Medulla oblongata (tissue), 1 donor: ENCODE results near the gene EPHA10.
A peak's percentile ranks its signal among the peaks of the same experiment; 100 is the strongest.

Source experiments
- DNase-seq: peaks from one replicate; pipeline ENCODE4 v3.0.0-alpha.2; 2015; ENCODE audit errors: extremely low spot score

Gene EPHA10

GRCh38 chr1:37764888-37765441, at the start of gene EPHA10:
Gene EPHA10 (minus strand): TSS chr1:37765120. CDS start chr1:37765066, 54 bp downstream.
- no peak for DNase-seq

GRCh38 chr1:37814252-37814651, 49.3 kb upstream of the EPHA10 start:
- DNase-seq, result peak; percentile 66

- no peak for DNase-seq
These were observed 48.7 kb upstream of the EPHA10 start for GRCh38 chr1:37813529-37814145.

- peak; percentile 84 for DNase-seq
These were observed 46.2 kb upstream of the EPHA10 start for GRCh38 chr1:37811027-37811655.

GRCh38 chr1:37809942-37810341, 45.0 kb upstream of the EPHA10 start:
- no peak for DNase-seq

- DNase-seq, result peak; percentile 97
These were observed 43.7 kb upstream of the EPHA10 start for GRCh38 chr1:37808369-37809319.

- DNase-seq, result peak; percentile 97
These were observed 42.8 kb upstream of the EPHA10 start, which contains the start of the genes C1orf122 and YRDC for GRCh38 chr1:37807555-37808368. Gene C1orf122 (plus strand): TSS chr1:37807790. CDS start chr1:37808405, 615 bp downstream. Gene YRDC (minus strand): TSS chr1:37808208. CDS start chr1:37808180, 28 bp downstream.

- no peak for DNase-seq
These were observed 42.3 kb upstream of the EPHA10 start for GRCh38 chr1:37807220-37807554.

GRCh38 chr1:37802439-37802838, 37.5 kb upstream of the EPHA10 start:
- DNase-seq, result no peak

GRCh38 chr1:37797750-37798345, 32.9 kb upstream of the EPHA10 start:
- no peak for DNase-seq

- DNase-seq, result peak; percentile 19
These were observed 30.6 kb upstream of the EPHA10 start for GRCh38 chr1:37795340-37796125.

- DNase-seq, result no peak
These were observed 29.7 kb upstream of the EPHA10 start for GRCh38 chr1:37794372-37795339.

GRCh38 chr1:37793773-37794371, 29.0 kb upstream of the EPHA10 start, which contains the start of gene MANEAL:
Gene MANEAL (plus strand): TSS chr1:37793847. CDS start chr1:37794183, 336 bp downstream.
- DNase-seq, result peak; percentile 11

DNA sequence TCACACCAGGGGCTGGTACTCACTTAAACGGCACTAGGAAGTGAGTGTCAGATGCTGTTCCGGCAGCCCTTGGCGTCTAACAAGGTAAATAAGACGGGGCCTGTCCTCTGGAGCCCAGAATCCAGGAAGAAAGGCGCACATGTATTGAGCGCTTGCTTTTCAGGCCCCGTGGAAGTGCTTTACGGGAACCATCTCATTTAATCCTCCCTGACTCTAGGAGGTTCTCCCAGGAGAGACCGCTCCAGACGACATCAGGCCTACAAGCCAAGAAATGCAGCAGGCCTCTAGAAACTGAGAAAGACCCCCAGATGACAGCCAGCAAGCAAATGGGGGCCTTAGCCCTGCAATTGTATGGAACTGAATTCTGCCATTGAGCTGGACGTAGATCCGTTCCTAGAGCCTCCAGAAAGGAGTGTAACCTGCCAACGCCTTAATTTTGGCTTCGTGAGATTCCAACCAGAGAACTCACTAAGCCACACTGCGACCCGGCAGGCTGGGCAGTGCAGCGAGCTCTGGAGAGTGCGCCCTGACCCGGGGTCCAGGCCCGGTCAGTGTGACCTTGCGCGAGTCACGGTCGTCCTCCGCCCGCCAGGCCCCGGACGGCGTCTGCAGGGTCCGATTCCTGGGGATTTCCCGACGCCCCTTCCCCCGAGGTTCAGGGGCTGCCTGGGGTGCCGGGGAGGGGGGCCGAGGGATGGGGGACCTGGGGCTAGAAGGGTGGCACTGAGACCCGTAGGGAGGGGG, 28.2 kb upstream of the EPHA10 start:
- DNase-seq, result no peak

DNA sequence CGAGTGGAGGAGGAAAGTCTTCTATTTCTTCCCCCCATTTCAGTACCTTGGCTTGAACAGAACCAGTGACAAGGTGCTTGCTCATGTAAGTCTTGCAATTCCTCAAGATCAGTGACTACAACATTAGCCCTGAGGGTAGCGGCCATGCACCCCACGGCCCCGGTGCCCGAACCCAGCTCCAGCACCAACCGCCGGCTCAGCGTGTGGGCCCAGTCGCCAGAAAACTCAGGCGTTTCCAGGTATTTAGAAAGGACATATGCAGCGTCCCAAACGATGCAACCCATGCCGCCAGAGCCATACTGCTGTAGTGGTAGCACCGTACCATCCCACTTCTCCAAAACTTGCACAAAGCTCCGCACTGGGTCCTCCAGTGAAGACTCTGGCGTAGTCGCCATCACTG, 17.6 kb upstream of the EPHA10 start:
- DNase-seq, result no peak

DNA sequence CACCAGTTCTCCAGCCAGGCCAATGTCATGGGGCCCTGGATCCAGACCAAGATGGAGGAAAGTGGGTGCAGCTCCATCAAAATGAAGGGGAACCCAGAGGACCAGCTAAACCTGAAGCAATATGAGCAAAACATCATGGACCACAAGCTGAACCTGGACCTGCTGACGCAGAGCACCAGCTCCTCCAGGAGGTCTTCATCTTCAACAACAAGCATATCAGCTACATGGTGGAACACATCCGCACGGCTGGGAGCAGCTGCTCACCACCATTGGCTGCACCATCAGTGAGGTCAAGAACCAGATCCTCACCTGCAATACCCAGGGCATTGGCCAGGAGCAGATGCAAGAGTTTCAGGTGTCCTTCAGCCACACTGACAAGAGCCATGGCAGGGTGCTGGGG, 13.7 kb upstream of the EPHA10 start:
- DNase-seq, result no peak

DNA sequence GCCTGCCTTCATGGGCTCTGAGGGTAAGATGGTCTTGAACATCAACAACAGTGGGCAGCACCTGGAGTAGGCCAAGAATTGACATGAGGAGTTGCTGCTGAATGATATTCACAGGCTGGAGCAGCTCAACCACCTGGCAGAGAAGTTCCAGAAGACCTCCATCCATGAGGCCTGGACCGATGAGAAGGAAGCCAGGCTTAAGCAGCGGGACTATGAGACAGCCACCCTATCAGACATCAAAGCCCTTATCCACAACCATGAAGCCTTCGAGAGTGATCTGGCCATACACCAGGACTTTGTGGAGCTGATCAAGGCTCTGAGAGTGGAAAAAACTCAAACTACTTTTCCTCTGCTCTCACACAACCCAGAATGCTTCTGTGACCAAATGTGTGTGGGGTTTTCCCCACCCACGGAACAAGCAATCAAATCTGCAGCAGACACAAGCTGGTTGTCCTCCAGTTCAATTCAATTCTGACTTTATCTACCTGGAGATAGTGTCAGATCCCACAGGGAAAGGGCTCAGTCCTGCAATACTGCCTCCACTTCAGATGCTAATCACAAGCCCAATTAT, 12.1 kb upstream of the EPHA10 start:
- DNase-seq, result no peak
